HG02938 (cell line): ENCODE results near the gene ADCY4.
A peak's percentile ranks its signal among the peaks of the same experiment; 100 is the strongest.

Experiments
- ATAC-seq: cut with Tn5 transposase; IDR thresholded peaks from one replicate; pipeline ENCODE4 v1.9.1; 2021; ENCODE audit warnings: mild to moderate bottlenecking, moderate library complexity; ENCODE audit not compliant: unreplicated experiment

ADCY4 gene

GRCh38 chr14:24317141-24317928 lies 17.5 kb downstream of the ADCY4 start:
- no peak for ATAC-seq

- no peak for ATAC-seq
These were observed 18.3 kb downstream of the ADCY4 start for GRCh38 chr14:24316597-24316950.

GRCh38 chr14:24315807-24316596 lies 18.9 kb downstream of the ADCY4 start:
- ATAC-seq, result no peak

GRCh38 chr14:24315243-24315806 lies 19.5 kb downstream of the ADCY4 start:
- no peak for ATAC-seq

GRCh38 chr14:24314377-24315193 lies 20.3 kb downstream of the ADCY4 start:
- ATAC-seq, result no peak

GRCh38 chr14:24313913-24314312 lies 21.0 kb downstream of the ADCY4 start:
- no peak for ATAC-seq

GRCh38 chr14:24312736-24313507 lies 21.9 kb downstream of the ADCY4 start:
- ATAC-seq, result no peak

- ATAC-seq, result no peak
These were observed 22.8 kb downstream of the ADCY4 start for GRCh38 chr14:24311837-24312615.

GRCh38 chr14:24310646-24311604 lies 23.9 kb downstream of the ADCY4 start, which contains the start of gene LTB4R:
TSS of gene LTB4R (plus strand) at chr14:24311502. CDS start at chr14:24315652, 4,150 bp downstream.
- ATAC-seq, result peak; percentile 57

- no peak for ATAC-seq
These were observed 24.6 kb downstream of the ADCY4 start for GRCh38 chr14:24310265-24310645.

- ATAC-seq, result no peak
These were observed 25.2 kb downstream of the ADCY4 start, which contains the start of gene LTB4R2 for GRCh38 chr14:24309538-24310264. TSS of gene LTB4R2 (plus strand) at chr14:24310140. CDS start at chr14:24310665, 525 bp downstream.

- no peak for ATAC-seq
These were observed 26.3 kb downstream of the ADCY4 start for GRCh38 chr14:24308342-24309124.

GRCh38 chr14:24307575-24308341 lies 27.1 kb downstream of the ADCY4 start, which contains the start of gene CIDEB:
TSS of gene CIDEB (minus strand) at chr14:24307977. CDS start at chr14:24307858, 119 bp downstream.
- no peak for ATAC-seq

GRCh38 chr14:24307156-24307574 lies 27.7 kb downstream of the ADCY4 start:
- no peak for ATAC-seq

- ATAC-seq, result no peak
These were observed 30.9 kb downstream of the ADCY4 start for GRCh38 chr14:24304019-24304387.
